Measurements from ENCODE around the gene GET3. TPM values are rescaled to one million over a fixed set of nuclear protein-coding genes. Genes with fewer than 3 reads are reported as not detected.

Gene GET3
- total and polyA plus RNA-seq, 2 of the 4 experiments (the other 2 are of a cell fraction): 129 to 152 TPM

GRCh38 chr19:12689012-12689411 lies 48.3 kb upstream of the GET3 start (continued):
- TF ChIP-seq RCOR1 (IDR thresholded peaks at IDR 0.05; ENCODE audit: insufficient replicate concordance, low read length): no peak
- TF ChIP-seq FOS (IDR thresholded peaks at IDR 0.05; ENCODE audit: low read depth, low read length): no peak
- TF ChIP-seq NFE2L2 (IDR thresholded peaks at IDR 0.05; ENCODE audit: low read depth, low read length): no peak
- TF ChIP-seq CEBPB (IDR thresholded peaks at IDR 0.05; ENCODE audit: low read depth, low read length): no peak

GRCh38 chr19:12689581-12690216 lies 47.6 kb upstream of the GET3 start:
- Histone ChIP-seq H3K9me3 (ENCODE audit: control insufficient read depth, insufficient read depth, low read length) (no peaks in the 10 kb centered on the region), H4K8ac (ENCODE audit: low read depth in 2 of 2, low read length in 2 of 2) (no peak overlapping the region), H3K27ac (ENCODE audit: insufficient read depth, low read length) (no peak overlapping the region), H3K9me1 (ENCODE audit: insufficient read depth, low read length) (no peaks in the 10 kb centered on the region), H3K4me3 (ENCODE audit: insufficient read depth, low read depth, low read length) (no peak overlapping the region), H3K18ac (ENCODE audit: low read depth, low read length) (no peak overlapping the region), H3K9ac (ENCODE audit: low read depth, low read length) (no peak overlapping the region), H4K20me1 (ENCODE audit: insufficient read depth, low read length) (no peaks in the 10 kb centered on the region; the same call in 1 of the 2 replicates), H2BK5ac (ENCODE audit: low read depth, low read length, poor library complexity, severe bottlenecking) (no peak overlapping the region), H2BK15ac (ENCODE audit: low read depth, low read length) (no peak overlapping the region), H2BK120ac (ENCODE audit: low read depth, low read length) (no peak overlapping the region), H3K27me3 (ENCODE audit: control insufficient read depth, insufficient read depth, low read length) (no peaks in the 10 kb centered on the region), H3K36me3 (ENCODE audit: control insufficient read depth, insufficient read depth, low read length) (0 out of 2 replicates have a peak, but pooled peaks cover 2% of the 10 kb centered on the region), H4K91ac (ENCODE audit: insufficient read depth, low read depth, low read length) (no peak overlapping the region), H2BK20ac (ENCODE audit: low read depth, low read length) (no peak overlapping the region), H2AFZ (replicated peaks; ENCODE audit: low read length, poor library complexity) (no peak overlapping the region), H3K23ac (ENCODE audit: low read depth, low read length) (no peak overlapping the region), H2AK5ac (ENCODE audit: low read depth, low read length) (no peak overlapping the region), H2AK9ac (replicated peaks; ENCODE audit: low read depth, low read length, poor library complexity) (no peak overlapping the region), H3K14ac (replicated peaks; ENCODE audit: low read depth, low read length) (no peak overlapping the region), H3K79me1 (ENCODE audit: low read depth in 1 of 2, low read length in 2 of 2) (peaks cover 0 to 12% of the 10 kb centered on the region in 2 experiments; a peak in 3 of 4 replicates), H3K4me1 (ENCODE audit: control insufficient read depth, insufficient read depth, low read length) (no peaks in the 10 kb centered on the region), H3K4me2 (ENCODE audit: low read depth, low read length) (no peak overlapping the region), H4K5ac (ENCODE audit: low read depth, low read length) (no peak overlapping the region), H3K4ac (ENCODE audit: low read depth, low read length) (no peak overlapping the region), H3K56ac (ENCODE audit: extremely low read depth, insufficient read depth, low read length) (no peak overlapping the region)
- ATAC-seq (ENCODE audit: low read depth): no peak
- 90% methylated on average over 4 of the region's 26 CpGs; no CpG with 5 or more reads in 1 of the 2 experiments for WGBS, 2 experiments (ENCODE audit: extremely low coverage in 2 of 2, insufficient read length in 1 of 2)
- no TSS peak for BruUV-seq (replicated peaks)
- intact Hi-C loops (cut with micrococcal nuclease): no loop called here
- DNase-seq: no peak
- ChIA-PET POLR2A (ENCODE audit: unreplicated experiment) (no interaction called here), CTCF (no interaction called here)
- TF ChIP-seq USF2 (IDR thresholded peaks at IDR 0.05; ENCODE audit: low read depth, low read length) (no peak), CHD1 (IDR thresholded peaks at IDR 0.05; ENCODE audit: low read depth, low read length) (no peak), BHLHE40 (IDR thresholded peaks at IDR 0.05; ENCODE audit: low read depth, low read length) (no peak), CTCF (conservative IDR thresholded peaks at IDR 0.05; ENCODE audit: low read depth, low read length) (no peak), FOS (IDR thresholded peaks at IDR 0.05; ENCODE audit: low read depth, low read length) (no peak), SMC3 (IDR thresholded peaks at IDR 0.05; ENCODE audit: low read depth, low read length) (no peak), MAFK (IDR thresholded peaks at IDR 0.05; ENCODE audit: low read depth, low read length) (no peak), RCOR1 (IDR thresholded peaks at IDR 0.05; ENCODE audit: insufficient replicate concordance, low read length) (no peak), MXI1 (IDR thresholded peaks at IDR 0.05; ENCODE audit: borderline replicate concordance, low read depth, low read length) (no peak), MAZ (IDR thresholded peaks at IDR 0.05; ENCODE audit: borderline replicate concordance, low read depth, low read length) (no peak), POLR2A (IDR thresholded peaks at IDR 0.05; ENCODE audit: low read depth, low read length) (no peak), CEBPB (IDR thresholded peaks at IDR 0.05; ENCODE audit: low read depth, low read length) (no peak)
- dilution Hi-C loops (cut with HindIII; ENCODE audit: low sequenced_read_pairs, unreplicated experiment): no loop called here
- in situ Hi-C loops (cut with MboI; ENCODE audit: low sequenced_read_pairs): no loop called here
